ENCODE measurements around the gene C11orf58.

C11orf58 gene

DNA sequence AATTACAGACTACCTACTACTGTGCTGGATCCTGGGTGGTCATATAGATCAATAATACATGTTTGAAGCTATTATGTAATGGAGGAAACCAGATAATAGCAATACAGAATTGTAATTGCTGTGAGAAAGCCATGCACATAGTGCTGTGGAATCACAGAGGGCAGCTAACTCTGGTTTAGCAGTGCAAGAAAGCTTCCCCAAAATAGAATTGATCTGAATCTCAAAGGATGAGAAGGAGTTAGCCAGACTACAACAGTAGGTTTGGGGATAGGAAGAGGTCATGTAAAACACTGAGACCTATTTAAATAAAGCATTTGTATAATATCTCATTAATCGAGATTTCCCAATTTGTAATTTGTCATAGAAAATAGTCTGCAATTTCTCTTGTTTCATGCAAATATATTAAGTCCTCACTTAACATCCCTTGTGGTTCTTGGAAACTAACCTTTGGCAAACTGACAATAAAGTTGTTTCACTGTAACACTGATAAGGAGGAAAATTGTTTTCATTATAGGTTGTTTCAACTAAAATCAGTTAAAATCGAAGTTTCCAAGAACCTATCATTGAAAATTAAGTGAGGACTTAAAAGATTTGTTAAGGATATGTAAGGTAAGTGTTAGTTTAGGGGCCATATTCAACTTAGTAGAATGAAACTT, 7.6 kb downstream of the C11orf58 start:
- TF ChIP-seq POLR2AphosphoS5 (IDR thresholded peaks at IDR 0.05; ENCODE audit: low read depth, low read length), result no peak
- no peak for TF ChIP-seq TAF1 (IDR thresholded peaks at IDR 0.05; ENCODE audit: borderline replicate concordance, low read depth, low read length)
- TF ChIP-seq POLR2A (IDR thresholded peaks at IDR 0.05; ENCODE audit: low read depth, low read length), result no peak
- FAIRE-seq (no peak), DNase-seq (ENCODE audit: insufficient read length) (no peak)

GRCh38 chr11:16749092-16749491, 10.6 kb downstream of the C11orf58 start:
- TF ChIP-seq TAF1 (IDR thresholded peaks at IDR 0.05; ENCODE audit: borderline replicate concordance, low read depth, low read length) (no peak), POLR2AphosphoS5 (IDR thresholded peaks at IDR 0.05; ENCODE audit: low read depth, low read length) (no peak), POLR2A (IDR thresholded peaks at IDR 0.05; ENCODE audit: low read depth, low read length) (no peak)
- no peak for DNase-seq (ENCODE audit: insufficient read length)
- no peak for FAIRE-seq

- DNase-seq (ENCODE audit: insufficient read length), result no peak
- no peak for TF ChIP-seq TAF1 (IDR thresholded peaks at IDR 0.05; ENCODE audit: borderline replicate concordance, low read depth, low read length)
- TF ChIP-seq POLR2A (IDR thresholded peaks at IDR 0.05; ENCODE audit: low read depth, low read length), result no peak
- TF ChIP-seq POLR2AphosphoS5 (IDR thresholded peaks at IDR 0.05; ENCODE audit: low read depth, low read length), result no peak
- no peak for FAIRE-seq
Observed at GRCh38 chr11:16749666-16750065, 11.2 kb downstream of the C11orf58 start.

- no peak for TF ChIP-seq TAF1 (IDR thresholded peaks at IDR 0.05; ENCODE audit: borderline replicate concordance, low read depth, low read length)
- FAIRE-seq (no peak), DNase-seq (ENCODE audit: insufficient read length) (no peak)
Observed at GRCh38 chr11:16750417-16750816, 12.0 kb downstream of the C11orf58 start.

DNA sequence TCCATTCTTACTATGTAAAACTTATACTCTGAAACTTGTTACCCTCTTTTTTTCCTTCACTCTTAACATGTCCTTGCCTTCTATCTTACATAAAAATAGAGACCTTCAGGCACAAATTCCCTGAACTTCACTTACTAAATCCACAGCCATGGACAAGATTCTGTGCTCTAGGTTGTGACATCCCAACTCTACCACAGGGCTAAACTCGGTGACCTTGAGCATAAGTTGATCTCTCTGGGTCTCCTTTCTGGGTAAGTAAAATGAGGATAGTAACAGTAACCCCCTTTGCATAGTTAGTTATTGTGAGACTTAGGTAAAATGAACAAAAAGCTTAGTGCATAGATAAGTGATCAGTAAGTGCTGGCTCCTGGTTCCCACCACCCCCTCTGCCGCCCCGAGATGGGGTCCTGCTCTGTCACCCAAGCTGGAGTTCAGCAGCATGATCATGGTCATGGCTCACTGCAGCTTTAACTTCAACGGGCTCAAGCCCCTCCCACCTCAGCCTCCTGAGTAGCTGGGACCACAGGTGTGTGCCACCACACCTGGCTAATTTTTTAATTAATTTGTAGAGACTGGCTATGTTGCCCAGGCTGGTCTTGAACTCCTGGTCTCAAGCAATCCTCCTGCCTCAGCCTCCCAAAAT, 20.1 kb downstream of the C11orf58 start:
- FAIRE-seq (no peak), DNase-seq (ENCODE audit: insufficient read length) (no peak)

GRCh38 chr11:16759857-16760508, 21.5 kb downstream of the C11orf58 start:
- FAIRE-seq, result no peak
- TF ChIP-seq POLR2AphosphoS5 (IDR thresholded peaks at IDR 0.05; ENCODE audit: low read depth, low read length) (no peak), TAF1 (IDR thresholded peaks at IDR 0.05; ENCODE audit: borderline replicate concordance, low read depth, low read length) (no peak), POLR2A (IDR thresholded peaks at IDR 0.05; ENCODE audit: low read depth, low read length) (no peak)
- DNase-seq (ENCODE audit: insufficient read length), result no peak

More for the DNA sequence above, 20.1 kb downstream of the C11orf58 start:
- TF ChIP-seq POLR2A (IDR thresholded peaks at IDR 0.05; ENCODE audit: low read depth, low read length) (no peak), POLR2AphosphoS5 (IDR thresholded peaks at IDR 0.05; ENCODE audit: low read depth, low read length) (no peak), TAF1 (IDR thresholded peaks at IDR 0.05; ENCODE audit: borderline replicate concordance, low read depth, low read length) (no peak)

DNA sequence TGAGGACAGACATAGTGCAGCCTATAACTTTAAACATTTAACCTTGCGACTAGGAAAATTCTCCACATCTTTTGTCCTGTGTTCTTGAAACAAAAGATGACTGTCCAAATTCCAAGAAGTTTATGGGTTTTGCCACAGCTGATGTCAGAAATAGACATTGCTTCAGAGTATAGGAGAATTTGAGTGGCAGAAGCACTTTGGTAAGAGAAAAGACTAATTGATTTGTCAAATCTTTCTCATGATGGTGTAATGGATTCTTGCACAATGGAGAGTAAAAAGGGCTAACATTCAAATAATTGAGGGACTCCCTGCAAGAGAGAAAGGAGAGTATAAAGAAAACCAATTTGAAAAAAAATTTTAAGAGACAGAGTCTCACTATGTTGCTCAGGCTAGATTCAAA, 25.3 kb downstream of the C11orf58 start:
- no peak for FAIRE-seq
- DNase-seq (ENCODE audit: insufficient read length), result no peak
- no peak for TF ChIP-seq POLR2A (IDR thresholded peaks at IDR 0.05; ENCODE audit: low read depth, low read length)
- no peak for TF ChIP-seq POLR2AphosphoS5 (IDR thresholded peaks at IDR 0.05; ENCODE audit: low read depth, low read length)
- TF ChIP-seq TAF1 (IDR thresholded peaks at IDR 0.05; ENCODE audit: borderline replicate concordance, low read depth, low read length), result no peak

DNA sequence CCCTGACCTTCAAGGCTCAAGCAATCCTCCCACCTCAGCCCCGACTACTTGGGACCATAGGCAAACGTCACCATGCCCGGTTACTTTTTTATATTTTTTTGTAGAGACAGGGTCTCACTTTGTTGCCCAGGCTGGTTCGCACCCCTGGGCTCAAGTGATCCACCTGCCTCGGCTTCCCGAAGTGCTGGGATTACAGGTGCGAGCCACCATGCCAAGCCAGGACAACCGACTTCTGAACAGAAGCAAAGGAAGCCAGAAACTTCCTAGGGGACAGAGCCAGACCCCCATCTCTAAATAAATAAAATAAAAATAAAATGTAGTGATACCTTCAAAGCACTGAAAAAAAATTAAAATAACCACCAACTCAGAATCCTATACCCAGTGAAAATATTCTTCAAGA, 26.4 kb downstream of the C11orf58 start:
- DNase-seq (ENCODE audit: insufficient read length) (no peak), FAIRE-seq (no peak)
- TF ChIP-seq POLR2A (IDR thresholded peaks at IDR 0.05; ENCODE audit: low read depth, low read length) (no peak), TAF1 (IDR thresholded peaks at IDR 0.05; ENCODE audit: borderline replicate concordance, low read depth, low read length) (no peak), POLR2AphosphoS5 (IDR thresholded peaks at IDR 0.05; ENCODE audit: low read depth, low read length) (no peak)

GRCh38 chr11:16767137-16767536, 28.7 kb downstream of the C11orf58 start:
- DNase-seq (ENCODE audit: insufficient read length) (no peak), FAIRE-seq (no peak)
- TF ChIP-seq TAF1 (IDR thresholded peaks at IDR 0.05; ENCODE audit: borderline replicate concordance, low read depth, low read length) (no peak), POLR2AphosphoS5 (IDR thresholded peaks at IDR 0.05; ENCODE audit: low read depth, low read length) (no peak), POLR2A (IDR thresholded peaks at IDR 0.05; ENCODE audit: low read depth, low read length) (no peak)

DNA sequence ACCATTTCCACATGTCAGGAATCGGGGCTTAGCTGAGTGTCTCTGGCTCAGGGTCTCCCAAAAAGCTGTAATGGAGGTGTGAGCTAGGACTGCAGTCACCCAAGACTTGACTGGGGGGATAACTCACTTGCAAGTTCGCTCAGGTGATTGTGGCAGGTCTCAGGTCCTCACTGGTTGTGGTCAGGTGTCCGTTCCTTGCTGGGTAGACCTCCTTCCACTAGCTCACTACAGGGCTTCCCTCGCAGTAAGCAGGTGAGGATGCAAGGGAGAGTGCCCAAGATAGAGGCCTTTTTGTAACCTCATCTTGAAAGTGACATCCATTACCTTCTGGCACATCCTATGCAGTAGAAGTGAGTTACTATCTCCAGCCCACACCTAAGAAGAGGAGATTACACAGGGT, 29.5 kb downstream of the C11orf58 start:
- FAIRE-seq (no peak), DNase-seq (ENCODE audit: insufficient read length) (no peak)
- no peak for TF ChIP-seq POLR2A (IDR thresholded peaks at IDR 0.05; ENCODE audit: low read depth, low read length)
- TF ChIP-seq TAF1 (IDR thresholded peaks at IDR 0.05; ENCODE audit: borderline replicate concordance, low read depth, low read length), result no peak
- TF ChIP-seq POLR2AphosphoS5 (IDR thresholded peaks at IDR 0.05; ENCODE audit: low read depth, low read length), result no peak

DNA sequence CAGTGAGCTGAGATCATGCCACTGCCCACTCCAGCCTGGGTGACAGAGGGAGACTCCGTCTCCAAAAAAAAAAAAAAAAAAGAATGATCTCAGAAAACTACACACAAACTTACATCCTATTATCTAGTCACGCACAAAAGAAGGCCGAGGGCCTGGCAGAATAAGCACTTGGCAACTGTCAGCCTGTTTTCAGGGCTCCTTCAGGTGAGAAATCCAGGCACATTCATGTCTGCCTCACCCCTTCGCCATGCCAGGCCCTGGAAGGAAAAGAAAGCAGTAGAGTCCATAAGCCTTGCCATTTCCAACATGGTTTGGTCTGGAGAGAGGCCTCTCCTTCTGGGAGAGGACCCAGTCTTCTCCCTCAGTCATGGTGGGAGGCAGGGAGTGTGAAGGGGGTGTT, 30.9 kb downstream of the C11orf58 start:
- DNase-seq (ENCODE audit: insufficient read length) (no peak), FAIRE-seq (no peak)
- no peak for TF ChIP-seq POLR2A (IDR thresholded peaks at IDR 0.05; ENCODE audit: low read depth, low read length)
- TF ChIP-seq POLR2AphosphoS5 (IDR thresholded peaks at IDR 0.05; ENCODE audit: low read depth, low read length), result no peak
- no peak for TF ChIP-seq TAF1 (IDR thresholded peaks at IDR 0.05; ENCODE audit: borderline replicate concordance, low read depth, low read length)

GRCh38 chr11:16770016-16770415, 31.6 kb downstream of the C11orf58 start:
- DNase-seq (ENCODE audit: insufficient read length) (no peak), FAIRE-seq (no peak)

More at GRCh38 chr11:16770016-16770415, 31.6 kb downstream of the C11orf58 start:
- TF ChIP-seq POLR2AphosphoS5 (IDR thresholded peaks at IDR 0.05; ENCODE audit: low read depth, low read length) (no peak), POLR2A (IDR thresholded peaks at IDR 0.05; ENCODE audit: low read depth, low read length) (no peak), TAF1 (IDR thresholded peaks at IDR 0.05; ENCODE audit: borderline replicate concordance, low read depth, low read length) (no peak)
